Measurements from ENCODE around the gene CD274.
A peak's percentile ranks its signal among the peaks of the same experiment; 100 is the strongest.
"Not testable (repeated sequence)": the region's sequence is repeated elsewhere in the genome, so short reads cannot be mapped to it uniquely, and the experiment has no call there.

The CD274 gene

DNA sequence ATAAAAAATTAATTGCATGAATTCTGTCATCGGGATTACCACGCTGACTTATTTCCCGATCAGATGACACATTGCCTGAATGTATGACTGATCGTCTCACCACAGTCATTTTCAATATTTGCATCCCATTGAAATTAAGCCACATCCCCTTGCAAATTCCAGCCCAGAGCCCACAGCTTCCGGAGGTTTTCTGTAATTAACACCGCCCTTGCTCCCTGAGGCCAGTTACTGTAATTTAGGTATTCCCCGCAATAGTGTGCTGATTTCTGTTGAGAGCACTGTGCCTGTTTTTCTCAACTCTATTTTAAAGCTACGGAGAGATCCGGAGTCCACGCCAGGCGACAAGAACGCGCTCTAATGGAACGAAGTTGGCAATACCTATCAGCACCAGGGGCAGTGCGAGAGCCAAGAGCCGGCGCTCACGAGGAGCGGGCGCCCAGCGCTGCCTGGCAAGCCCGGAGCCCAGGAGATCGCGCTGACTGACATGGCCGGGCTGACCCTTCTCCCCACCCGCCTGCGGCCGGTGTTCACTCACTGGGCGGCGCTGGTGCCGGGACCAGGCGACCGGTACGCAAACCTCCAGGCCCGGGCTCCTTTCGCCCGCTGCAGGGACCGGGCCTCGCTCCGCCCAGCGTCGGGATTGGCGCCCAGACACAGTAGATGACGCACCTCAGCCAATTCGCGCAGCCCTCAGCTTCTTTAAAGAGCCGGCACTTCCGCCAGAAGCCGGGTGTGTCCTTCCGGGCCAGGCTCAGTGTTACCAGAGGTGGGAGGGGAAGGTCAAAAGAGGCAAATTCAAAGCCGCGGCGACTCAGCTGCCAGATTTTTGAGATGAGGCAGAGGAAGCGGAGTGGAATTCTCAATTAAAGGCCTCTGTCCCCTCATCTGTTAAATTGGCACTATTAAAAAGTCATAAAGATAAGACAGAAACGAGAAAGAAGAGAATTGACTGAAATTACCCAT, 12.8 kb upstream of the CD274 start, which contains the start of gene PLGRKT:
PLGRKT (minus strand) TSS at position 672 of the 963 bp plus-strand sequence. CDS start 5,948 bp downstream, outside the sequence.
- H3K4me3 ChIP-seq (ENCODE audit: low read depth, low read length), result peak within 1 kb of the TSS; percentile 75

DNA sequence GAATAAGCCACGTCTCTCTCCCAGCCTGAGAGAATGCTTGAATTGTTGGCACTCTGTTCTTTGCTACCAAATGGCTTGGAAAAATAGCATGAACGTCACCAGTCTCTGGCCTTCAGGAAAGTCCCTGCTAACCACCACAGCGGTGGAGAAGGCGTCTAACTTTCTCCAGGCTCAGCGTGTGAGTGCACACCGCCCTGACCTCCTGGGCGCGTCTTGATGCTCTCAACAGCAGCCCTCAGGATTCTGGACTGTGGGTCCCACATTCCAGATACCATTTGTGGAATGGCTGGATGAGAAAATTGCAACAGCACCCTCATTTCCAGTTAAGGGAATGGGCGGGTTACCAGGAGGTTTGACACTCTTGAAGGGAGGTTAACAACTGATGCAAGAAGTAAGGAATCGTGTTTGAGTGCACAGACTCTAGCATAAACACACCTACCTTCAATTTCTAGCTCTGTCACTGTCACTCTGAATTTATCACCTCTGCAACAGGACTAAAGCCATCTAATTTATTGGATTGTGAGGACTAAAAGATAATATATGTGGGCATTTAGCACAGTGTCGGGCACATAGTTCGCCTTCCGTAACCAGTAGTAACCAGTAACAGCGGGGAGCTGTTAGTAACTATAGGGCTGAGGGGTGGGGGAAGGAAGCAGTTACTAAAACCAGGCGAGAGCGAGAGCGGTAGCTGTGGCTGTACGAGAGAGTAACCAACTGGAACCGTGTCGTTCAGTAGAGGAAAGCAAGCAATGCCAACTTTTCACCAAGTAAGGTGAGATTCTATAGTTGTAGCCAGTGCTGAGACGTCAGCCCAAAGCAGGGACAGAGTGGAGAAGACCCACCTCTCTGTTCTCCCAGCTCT, 11.8 kb upstream of the CD274 start:
- no peak overlapping the region for H3K4me3 ChIP-seq (ENCODE audit: low read depth, low read length)

GRCh38 chr9:5440426-5440825, 9.9 kb upstream of the CD274 start:
- H3K4me3 ChIP-seq (ENCODE audit: low read depth, low read length), result no peak overlapping the region

DNA sequence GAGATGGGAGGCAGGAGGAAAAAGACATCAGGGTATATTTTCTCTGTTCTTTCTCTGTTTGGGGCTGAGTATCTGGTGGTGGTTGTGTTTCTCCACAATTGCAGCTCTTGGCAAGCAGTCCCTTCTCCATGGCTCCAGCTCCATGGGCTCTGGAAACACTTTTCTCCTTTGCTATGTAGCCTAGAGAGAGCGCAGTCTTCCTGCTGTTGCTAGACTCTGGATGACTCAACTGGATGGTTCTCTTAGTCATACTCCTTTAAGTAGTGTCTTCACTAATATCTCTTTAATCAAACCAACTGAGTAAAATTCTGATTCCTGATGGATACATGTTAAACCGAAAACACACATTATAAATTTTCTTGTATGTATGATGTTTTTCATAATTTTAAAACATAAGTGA, 9.3 kb upstream of the CD274 start:
- H3K4me3 ChIP-seq (ENCODE audit: low read depth, low read length), result no peak overlapping the region

DNA sequence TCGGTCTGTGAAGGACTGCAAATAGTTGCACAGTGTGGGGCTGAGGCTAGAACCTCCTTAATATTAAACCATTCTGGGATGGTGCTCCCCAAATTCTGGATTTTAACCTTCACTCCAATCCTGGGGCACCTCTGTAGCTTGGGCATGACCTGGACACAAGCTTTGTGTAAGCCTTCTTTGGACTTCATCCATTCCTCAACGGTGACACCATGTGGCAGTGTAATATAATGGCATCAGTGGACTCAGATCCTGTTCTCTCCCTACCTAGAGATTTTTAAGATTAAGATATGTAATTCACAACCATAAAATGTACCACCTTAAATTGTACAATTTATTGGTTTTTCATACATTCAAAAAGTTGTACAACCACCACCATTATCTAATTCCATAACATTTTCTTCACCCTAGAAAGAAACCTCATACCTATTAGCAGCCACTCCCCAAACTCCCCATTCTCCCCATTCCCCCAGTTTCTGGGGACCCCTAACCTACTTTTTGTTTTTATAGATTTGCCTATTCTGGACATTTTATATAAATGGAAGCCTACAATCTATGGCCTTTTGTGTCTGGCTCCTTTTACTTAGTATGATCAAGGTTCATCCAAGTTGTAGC, 7.8 kb upstream of the CD274 start:
- no peak overlapping the region for H3K4me3 ChIP-seq (ENCODE audit: low read depth, low read length)

GRCh38 chr9:5443850-5444249, 6.5 kb upstream of the CD274 start:
- no peak overlapping the region for H3K4me3 ChIP-seq (ENCODE audit: low read depth, low read length)

- H3K4me3 ChIP-seq (ENCODE audit: low read depth, low read length), result not testable (repeated sequence)
Measured at GRCh38 chr9:5445096-5445495, 5.2 kb upstream of the CD274 start.

- no peak overlapping the region for H3K4me3 ChIP-seq (ENCODE audit: low read depth, low read length)
Measured at GRCh38 chr9:5445886-5446285, 4.5 kb upstream of the CD274 start.

- no peak overlapping the region for H3K4me3 ChIP-seq (ENCODE audit: low read depth, low read length)
Measured at GRCh38 chr9:5446451-5447236, 3.7 kb upstream of the CD274 start.

DNA sequence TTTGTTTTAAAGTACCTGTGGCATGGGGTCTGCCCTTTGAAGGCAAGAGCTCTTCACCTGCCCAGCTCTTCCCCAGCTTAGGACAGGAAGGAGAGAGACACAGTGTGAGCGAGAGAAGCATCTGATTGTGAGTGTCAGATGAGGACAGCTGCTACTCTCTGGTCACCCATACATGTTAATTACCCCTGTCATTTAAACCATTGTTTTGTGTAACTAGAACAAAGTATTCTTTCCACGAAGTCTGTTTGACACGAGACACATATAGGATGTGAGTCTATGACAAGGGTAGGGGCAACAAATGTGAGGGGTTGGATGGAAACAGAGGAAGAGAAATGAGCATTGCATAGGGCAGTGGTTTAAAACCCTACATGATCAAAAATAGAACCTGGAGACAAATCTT, 3.0 kb upstream of the CD274 start:
- H3K4me3 ChIP-seq (ENCODE audit: low read depth, low read length), result no peak overlapping the region

GRCh38 chr9:5448016-5448415, 2.3 kb upstream of the CD274 start:
- H3K4me3 ChIP-seq (ENCODE audit: low read depth, low read length), result no peak overlapping the region

DNA sequence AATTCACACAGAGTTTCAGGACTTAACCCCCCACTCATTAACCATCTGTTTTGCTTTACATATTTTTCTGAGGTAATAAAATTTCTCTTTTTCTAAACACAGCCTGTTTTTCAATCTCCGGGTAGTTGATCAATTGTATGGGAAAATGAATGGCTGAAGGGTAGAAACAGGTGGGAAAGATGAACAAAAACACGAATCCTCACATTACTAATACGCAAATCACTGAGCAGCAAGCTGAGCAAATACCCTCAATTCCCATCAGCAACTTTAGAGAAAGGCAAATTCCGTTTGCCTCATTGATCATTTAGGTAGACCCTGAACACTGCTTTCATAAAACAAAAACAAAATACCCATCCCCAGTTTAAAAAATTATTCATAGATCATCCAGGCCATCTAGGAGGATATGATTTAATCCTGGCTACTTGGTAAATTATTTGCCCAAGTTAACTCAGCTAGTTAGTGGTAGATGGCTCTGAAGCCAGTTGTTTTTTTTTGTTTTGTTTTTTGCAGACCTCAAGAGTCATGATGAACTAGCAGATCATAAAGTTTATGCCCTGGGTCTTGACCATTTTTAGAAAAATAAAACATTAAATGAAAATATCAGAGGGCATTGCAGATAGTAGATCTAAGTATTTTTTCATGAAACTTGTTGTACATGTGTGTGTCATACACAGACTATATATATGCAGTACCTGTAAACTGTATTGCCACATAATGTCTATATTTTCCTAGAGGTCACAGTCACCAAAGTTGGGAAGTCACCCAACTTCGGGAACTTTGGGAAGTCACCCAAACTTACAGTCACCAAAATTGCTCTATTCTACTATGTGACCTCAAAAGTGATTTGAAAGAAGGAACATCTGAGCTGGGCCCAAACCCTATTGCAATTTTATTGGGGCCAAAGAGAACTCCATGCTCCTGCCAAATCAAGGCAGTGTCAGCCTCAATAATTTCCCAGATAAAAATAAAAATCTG, 1.6 kb upstream of the CD274 start:
- no peak overlapping the region for H3K4me3 ChIP-seq (ENCODE audit: low read depth, low read length)

- no peak overlapping the region for H3K4me3 ChIP-seq (ENCODE audit: low read depth, low read length)
Measured at GRCh38 chr9:5449521-5450358, 602 bp upstream of the CD274 start.

DNA sequence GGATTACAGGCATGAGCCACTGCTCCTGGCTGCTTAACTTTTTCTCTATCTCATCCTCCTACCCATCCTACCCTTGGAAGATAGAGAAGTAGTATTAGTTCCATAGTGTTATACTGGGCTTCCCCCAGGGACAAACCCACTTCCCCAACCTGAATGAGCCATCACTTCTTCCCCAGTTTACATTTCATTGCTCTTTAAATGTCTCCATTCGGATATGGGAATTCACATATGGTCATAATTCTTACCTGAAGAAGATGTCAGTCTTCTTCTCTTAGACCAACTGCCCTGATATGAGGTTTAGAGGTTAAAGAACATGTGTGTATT, 1.9 kb downstream of the CD274 start:
- H3K4me3 ChIP-seq (ENCODE audit: low read depth, low read length), result no peak overlapping the region

GRCh38 chr9:5453004-5453403, 2.7 kb downstream of the CD274 start:
- H3K4me3 ChIP-seq (ENCODE audit: low read depth, low read length), result no peak overlapping the region

GRCh38 chr9:5453673-5454072, 3.3 kb downstream of the CD274 start:
- H3K4me3 ChIP-seq (ENCODE audit: low read depth, low read length), result no peak overlapping the region

GRCh38 chr9:5455181-5455580, 4.8 kb downstream of the CD274 start:
- no peak overlapping the region for H3K4me3 ChIP-seq (ENCODE audit: low read depth, low read length)

DNA sequence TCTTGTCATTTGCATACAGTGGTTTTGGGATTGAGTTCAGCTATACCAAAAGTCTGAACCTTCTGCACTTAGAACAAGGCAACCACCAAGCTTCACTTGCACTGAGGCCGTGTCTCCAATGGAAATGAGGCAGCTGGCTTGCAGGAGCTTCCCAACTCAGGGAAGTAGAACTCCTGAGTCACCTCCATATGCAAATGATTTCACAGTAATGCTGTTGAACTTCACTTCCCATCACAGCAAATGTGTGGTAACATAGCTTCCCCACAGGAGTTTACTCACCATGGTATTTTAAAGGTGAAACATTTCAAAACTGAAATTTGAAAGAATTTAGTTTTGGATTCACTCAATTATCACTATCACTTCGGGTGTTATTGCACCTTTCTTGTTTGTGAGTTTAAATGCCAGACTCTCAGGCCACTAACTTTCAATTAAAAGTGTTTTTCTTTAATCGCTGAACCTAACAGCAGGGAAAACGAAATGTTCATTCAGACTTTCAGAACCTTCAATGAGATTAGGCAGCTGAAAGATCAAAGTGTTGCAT, 9.0 kb downstream of the CD274 start:
- no peak overlapping the region for H3K4me3 ChIP-seq (ENCODE audit: low read depth, low read length)
